GM15510 (cell line): ENCODE measurements around the gene SYNPO.

ENCODE experiments used
- POLR2A ChIP-seq: IDR thresholded peaks from 3 replicates; pipeline ENCODE4 v1.6.1; 2011; ENCODE audit warnings: borderline replicate concordance; ENCODE audit not compliant: insufficient read length; ENCODE audit errors: extremely low read depth

SYNPO gene

GRCh38 chr5:150663936-150664335, 23.5 kb downstream of the SYNPO start:
- TF ChIP-seq POLR2A: no peak

GRCh38 chr5:150665044-150665443, 24.6 kb downstream of the SYNPO start:
- no peak for TF ChIP-seq POLR2A

DNA sequence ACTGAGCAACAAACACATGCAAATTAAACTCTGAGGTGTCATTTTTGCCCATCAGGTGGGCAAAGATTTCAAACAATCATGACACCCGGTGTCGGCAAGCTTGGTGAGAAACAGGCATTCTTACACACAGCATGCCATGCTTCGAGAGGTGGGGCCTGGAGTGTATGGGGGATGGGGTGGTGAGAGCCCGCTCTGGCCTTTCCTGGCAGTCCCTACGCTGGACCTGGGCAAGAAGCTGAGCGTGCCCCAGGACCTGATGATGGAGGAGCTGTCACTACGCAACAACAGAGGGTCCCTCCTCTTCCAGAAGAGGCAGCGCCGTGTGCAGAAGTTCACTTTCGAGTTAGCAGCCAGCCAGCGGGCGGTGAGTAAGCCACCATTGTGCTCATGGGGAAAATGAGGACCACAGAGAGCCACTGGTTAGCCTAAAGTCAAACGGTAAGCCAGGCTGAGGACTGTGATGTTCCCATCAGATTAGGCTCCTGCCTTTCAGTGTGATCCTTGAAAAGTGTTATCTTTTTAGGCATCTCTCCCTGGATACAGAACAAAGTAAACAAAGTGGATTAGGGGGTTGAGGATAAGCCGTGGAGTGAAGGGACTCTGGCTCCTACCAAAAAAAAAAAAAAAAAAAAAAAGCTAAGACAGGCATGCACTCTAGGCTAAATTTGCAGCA, 30.0 kb downstream of the SYNPO start:
- no peak for TF ChIP-seq POLR2A

DNA sequence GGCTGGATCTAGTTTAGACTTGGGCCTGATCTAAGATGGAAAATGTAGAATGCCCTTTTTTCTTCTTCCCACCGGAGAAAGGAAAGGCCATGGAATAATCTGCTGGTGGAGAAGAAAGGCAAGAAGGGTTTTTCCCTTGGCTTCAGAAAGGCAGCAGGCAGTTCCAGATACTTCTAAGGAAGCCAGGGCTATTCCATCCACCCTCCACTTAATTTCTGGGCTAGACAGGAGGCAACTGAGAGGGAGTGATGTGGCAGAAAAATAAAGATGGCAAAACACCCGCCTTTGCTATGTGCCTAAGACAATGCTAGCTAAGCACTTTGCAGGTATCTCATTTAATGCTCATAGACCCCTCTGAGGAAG, 30.5 kb downstream of the SYNPO start:
- TF ChIP-seq POLR2A: no peak

DNA sequence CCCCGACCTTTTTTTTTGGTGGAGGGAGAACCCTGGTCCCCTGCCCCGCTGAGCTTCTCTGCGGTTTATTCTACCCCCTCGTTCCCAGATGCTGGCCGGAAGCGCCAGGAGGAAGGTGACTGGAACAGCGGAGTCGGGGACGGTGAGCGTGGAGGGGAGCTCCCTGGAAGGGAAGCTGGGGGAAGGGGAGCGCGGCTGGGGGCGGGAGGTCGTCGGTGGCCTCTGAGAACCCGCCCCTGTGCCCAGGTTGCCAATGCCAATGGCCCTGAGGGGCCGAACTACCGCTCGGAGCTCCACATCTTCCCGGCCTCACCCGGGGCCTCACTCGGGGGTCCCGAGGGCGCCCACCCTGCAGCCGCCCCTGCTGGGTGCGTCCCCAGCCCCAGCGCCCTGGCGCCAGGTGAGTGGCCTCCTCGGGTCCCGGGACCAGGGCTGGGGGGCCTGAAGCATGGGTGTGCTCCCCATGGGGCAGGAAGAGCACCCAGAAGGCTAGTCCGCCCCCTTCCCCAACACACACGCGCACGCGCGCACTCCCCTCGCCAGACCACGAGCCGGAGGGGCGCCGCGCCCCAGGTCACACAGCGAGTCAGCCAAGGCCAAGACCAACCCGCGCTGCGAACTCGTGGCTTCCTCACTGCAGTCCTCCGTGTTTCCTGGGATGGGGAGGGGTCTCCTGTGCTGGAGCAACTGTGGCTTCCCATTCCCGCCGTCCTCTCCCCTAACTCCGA, 31.2 kb downstream of the SYNPO start:
- no peak for TF ChIP-seq POLR2A

- no peak for TF ChIP-seq POLR2A
Measured at GRCh38 chr5:150672237-150672883, 31.9 kb downstream of the SYNPO start.

DNA sequence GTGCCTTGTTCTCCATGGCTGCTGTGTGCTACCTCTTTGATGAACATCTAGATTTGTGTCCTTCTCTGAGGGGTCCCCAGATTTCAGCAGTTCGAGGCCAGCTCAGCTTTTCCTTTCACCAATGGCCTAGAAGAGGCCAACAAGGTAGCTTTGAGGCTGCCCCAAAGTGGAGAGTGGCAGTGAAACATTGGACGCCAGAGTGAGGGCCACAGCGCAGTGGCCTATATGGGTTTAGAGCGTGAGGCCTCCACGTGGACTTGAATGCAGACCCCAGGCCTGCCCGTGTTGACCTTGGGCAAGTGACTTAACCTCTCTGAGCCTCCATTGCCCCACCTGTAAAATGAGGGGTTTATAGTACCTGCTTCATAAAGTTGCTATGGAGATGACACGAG, 32.4 kb downstream of the SYNPO start:
- TF ChIP-seq POLR2A: no peak

- TF ChIP-seq POLR2A: no peak
Measured at GRCh38 chr5:150674341-150674821, 33.9 kb downstream of the SYNPO start.

DNA sequence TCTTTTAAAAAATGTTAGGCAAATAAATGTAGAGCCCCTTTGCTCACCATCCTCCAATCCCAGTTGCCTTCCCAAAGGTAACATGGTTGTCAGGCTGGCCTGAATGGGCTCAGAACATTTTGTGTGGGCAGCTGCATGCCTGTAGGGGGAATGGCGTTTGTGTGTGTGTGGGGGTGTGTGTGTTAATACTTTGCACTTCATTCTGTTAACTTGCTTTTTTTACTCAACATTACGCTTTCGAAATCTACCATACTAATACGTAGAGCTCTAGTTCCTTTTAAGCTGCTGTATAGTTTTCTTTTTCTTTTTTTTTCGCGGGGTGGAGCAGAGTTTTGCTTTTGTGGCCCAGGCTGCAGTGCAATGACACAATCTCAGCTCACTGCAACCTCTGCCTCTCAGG, 34.6 kb downstream of the SYNPO start:
- TF ChIP-seq POLR2A: no peak

GRCh38 chr5:150676578-150676977, 36.1 kb downstream of the SYNPO start:
- no peak for TF ChIP-seq POLR2A

- no peak for TF ChIP-seq POLR2A
Measured at GRCh38 chr5:150689120-150689519, 48.7 kb downstream of the SYNPO start.

GRCh38 chr5:150690760-150691159, 50.3 kb downstream of the SYNPO start:
- TF ChIP-seq POLR2A: no peak

DNA sequence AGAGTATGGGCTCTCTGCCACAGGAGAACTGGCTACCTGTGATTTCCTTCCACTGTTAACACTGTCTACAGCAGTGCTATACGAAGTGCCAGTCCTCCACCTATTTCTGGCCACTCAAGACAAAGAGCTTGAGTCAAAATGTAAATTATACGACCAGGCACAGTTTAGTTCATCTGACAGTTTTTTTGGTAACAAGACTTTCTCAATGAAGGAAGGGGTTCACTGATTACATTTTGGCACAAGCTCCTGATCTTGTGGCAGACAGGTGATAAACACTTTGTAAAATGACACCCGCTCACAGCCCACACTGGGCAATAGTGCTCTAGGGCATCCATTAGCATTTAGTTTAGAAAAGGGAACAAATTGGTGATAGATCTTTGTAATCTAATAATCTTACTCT, 51.8 kb downstream of the SYNPO start:
- no peak for TF ChIP-seq POLR2A

DNA sequence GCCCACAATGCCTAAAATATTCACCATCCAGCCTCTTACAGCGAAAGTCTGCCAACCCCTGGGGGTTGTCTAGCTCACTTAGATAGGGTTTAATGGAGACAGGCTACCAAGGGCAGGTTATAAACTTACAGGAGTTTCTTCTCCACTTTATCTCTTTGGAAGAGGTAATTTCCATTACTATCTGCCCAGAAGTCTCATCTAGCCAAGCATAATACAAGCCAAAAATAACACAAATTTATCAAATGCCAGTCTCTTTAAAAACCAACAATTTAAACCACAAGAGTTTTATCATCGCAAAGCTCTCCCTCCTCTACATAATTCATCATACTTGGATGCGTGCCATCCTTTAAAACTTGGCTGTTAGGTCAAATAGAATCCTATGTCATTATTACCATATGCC, 54.2 kb downstream of the SYNPO start:
- TF ChIP-seq POLR2A: no peak

- TF ChIP-seq POLR2A: no peak
Measured at GRCh38 chr5:150700246-150700593, 59.8 kb downstream of the SYNPO start.
